Thyroid gland (tissue), 4 donors: ENCODE measurements around the gene ERICH6.

Source experiments
- POLR2A ChIP-seq, 2 donors: fragments of 450-650 bp; IDR thresholded peaks; one replicate each; pipeline ENCODE4 v1.6.1; 2017; ENCODE audit warnings: antibody characterized with exemption in 2 of 2, mild to moderate bottlenecking in 2 of 2, moderate library complexity in 1 of 2
- TF ChIP-seq, protein P1 (sequence below), 6 experiments: fragments of 200-600 bp in 3 of 6; fragments of 450-650 bp in 3 of 6; sonication (generic) in 3 of 6; IDR thresholded peaks; one replicate each; pipeline ENCODE4 v1.5.1; 2016 to 2019; ENCODE audit warnings: antibody characterized with exemption in 6 of 6, mild to moderate bottlenecking in 2 of 6, inconsistent platforms in 1 of 6, moderate library complexity in 1 of 6

DNA sequence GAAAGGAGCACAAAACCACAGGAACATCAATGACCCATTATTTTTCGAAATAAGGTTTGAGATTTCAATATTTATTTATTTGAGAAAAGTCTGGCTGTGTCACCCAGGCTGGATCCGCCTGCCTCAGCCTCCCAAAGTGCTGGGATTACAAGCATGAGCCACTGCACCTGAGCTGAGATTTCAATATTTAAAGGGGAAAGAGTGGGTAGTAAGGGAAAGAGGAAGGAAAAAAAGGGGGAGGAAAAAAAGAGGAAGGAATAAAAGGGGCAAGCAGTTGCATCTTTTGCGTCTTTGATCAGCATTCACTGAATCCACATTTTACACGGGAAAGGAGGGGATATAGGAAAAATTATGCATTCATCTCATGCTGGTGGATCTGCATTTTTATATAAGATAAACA is 47.4 kb downstream of the ERICH6 start:
- TF ChIP-seq POLR2A (IDR thresholded peaks at IDR 0.05) = no peak
- TF ChIP-seq, protein P1, sequence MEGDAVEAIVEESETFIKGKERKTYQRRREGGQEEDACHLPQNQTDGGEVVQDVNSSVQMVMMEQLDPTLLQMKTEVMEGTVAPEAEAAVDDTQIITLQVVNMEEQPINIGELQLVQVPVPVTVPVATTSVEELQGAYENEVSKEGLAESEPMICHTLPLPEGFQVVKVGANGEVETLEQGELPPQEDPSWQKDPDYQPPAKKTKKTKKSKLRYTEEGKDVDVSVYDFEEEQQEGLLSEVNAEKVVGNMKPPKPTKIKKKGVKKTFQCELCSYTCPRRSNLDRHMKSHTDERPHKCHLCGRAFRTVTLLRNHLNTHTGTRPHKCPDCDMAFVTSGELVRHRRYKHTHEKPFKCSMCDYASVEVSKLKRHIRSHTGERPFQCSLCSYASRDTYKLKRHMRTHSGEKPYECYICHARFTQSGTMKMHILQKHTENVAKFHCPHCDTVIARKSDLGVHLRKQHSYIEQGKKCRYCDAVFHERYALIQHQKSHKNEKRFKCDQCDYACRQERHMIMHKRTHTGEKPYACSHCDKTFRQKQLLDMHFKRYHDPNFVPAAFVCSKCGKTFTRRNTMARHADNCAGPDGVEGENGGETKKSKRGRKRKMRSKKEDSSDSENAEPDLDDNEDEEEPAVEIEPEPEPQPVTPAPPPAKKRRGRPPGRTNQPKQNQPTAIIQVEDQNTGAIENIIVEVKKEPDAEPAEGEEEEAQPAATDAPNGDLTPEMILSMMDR (IDR thresholded peaks at IDR 0.05) = no peak
